ENCODE measurements around the gene TNC. TPM values are rescaled to one million over a fixed set of nuclear protein-coding genes. Genes with fewer than 3 reads are reported as not detected.

The TNC gene
- total RNA-seq, 4 donors from 2014 or later, result 59.2 to 154 (median 99.3) TPM

DNA sequence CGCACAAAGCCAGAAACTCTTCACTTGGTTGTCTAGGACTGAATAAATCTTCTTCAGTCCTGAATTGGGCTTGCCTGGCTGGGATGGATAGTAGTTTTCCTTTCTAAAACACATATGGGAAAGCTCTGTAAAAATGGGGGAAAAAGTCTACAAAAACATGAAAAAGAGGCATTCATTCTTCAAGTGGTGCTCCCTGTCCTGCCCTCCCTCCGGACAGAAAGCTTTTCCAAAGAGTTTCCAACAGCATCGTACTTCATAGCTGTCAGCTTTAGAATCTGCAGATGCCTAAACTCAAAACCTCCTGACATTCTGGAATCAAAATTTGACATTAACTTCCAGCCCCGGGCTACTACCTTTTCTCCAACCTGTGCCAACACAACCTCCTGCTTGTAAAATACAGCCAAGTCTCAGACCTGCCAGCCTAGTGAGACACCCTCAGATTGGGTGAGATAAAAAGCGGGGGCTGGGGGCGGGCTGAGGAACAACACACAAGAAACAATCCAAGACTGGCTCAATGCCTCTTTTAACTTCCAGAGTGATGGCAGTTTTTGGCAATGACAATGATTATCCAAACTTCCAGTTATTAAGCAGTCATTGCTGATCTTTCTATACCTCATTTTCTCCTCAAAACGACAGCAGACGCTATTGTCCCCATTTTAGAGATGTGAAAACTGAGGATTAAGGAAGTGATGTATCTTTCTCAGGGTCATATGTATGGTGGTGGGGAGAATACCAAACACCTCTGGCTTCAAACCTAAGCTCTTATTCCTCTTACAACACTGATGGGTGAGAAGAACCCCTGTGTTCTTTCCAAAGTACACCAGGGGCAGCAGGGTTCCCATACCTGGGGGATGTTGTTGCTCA, 1.3 kb downstream of the TNC start:
- peaks cover 0 to 38% (median 10%) of the 10 kb centered on the region in 4 donors for H3K4me1 ChIP-seq
- no peaks in the 10 kb centered on the region for H3K9me3 ChIP-seq
- 52 to 59% methylated on average over 8 of the region's 8 CpGs for WGBS, 2 donors
- DNase-seq (ENCODE audit: low spot score in 2 of 2), result no peak
- peak overlapping the region in 2 of 4 donors; percentile 77 to 80 for H3K27ac ChIP-seq
- H3K4me3 ChIP-seq, result peak overlapping the region in 2 of 4 donors; percentile 46 to 47
- TF ChIP-seq POLR2A (IDR thresholded peaks at IDR 0.05) (no peak), EP300 (IDR thresholded peaks at IDR 0.05) (no peak), CTCF (IDR thresholded peaks at IDR 0.05) (no peak)
- H3K27me3 ChIP-seq, result peaks cover 0 to 7% of the 10 kb centered on the region in 2 donors
- H3K36me3 ChIP-seq, result peaks cover 0 to 5% (median 0%) of the 10 kb centered on the region in 3 donors

- Histone ChIP-seq H3K27ac (peak overlapping the region in 1 of 4 donors; percentile 80), H3K4me3 (peak overlapping the region in 1 of 4 donors; percentile 47), H3K36me3 (peaks cover 0 to 5% (median 0%) of the 10 kb centered on the region in 3 donors), H3K9me3 (no peaks in the 10 kb centered on the region), H3K4me1 (peaks cover 0 to 33% (median 10%) of the 10 kb centered on the region in 4 donors), H3K27me3 (peaks cover 0 to 7% of the 10 kb centered on the region in 2 donors)
- WGBS, 2 donors, result 22 to 23% methylated on average over 1 of the region's 1 CpG
- TF ChIP-seq CTCF (IDR thresholded peaks at IDR 0.05), result no peak
- TF ChIP-seq EP300 (IDR thresholded peaks at IDR 0.05), result no peak
- TF ChIP-seq POLR2A (IDR thresholded peaks at IDR 0.05), result no peak
- DNase-seq (ENCODE audit: low spot score in 2 of 2), result no peak
Measured at GRCh38 chr9:115115924-115116323, 2.0 kb downstream of the TNC start.

DNA sequence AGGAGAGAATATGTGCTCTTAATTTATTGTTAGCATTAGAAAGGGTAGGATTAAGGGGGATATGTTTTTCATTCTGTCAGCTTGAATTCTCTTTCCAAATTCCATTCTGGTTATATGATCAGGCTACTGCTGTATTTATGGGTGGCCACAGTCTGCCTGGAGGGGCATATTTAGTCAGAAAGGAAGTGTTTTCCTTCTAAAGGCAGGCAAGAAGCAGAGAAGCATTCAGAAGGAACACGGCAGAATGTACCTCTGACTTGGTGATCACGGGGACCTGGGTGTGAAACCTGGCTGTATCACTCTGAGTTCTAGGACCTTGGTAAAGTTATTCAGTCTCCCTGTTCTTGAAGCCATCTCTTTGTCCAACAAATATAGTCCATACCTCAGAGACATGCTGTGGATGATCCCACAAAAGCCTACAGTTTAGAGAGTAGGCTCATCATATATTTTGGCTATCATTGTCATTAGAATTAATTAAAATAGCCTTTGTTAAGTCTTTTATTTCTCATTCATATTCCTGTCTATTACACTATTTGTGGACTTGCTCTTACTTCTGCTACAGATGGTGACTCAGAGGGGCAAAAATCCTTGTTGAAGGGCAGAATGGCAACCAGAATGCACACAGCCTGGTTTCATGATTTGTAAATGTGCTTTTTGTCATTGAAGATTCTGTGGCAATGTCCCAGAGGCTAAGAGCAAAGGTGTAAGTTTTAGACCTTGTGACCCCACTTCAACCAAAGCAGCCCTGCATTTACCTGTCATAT, 2.7 kb downstream of the TNC start:
- peaks cover 0 to 7% of the 10 kb centered on the region in 2 donors for H3K27me3 ChIP-seq
- DNase-seq (ENCODE audit: low spot score in 2 of 2), result no peak
- no peaks in the 10 kb centered on the region for H3K9me3 ChIP-seq
- WGBS, 2 donors, result 78% methylated on average over 2 of the region's 2 CpGs
- peak overlapping the region in 1 of 4 donors; percentile 80 for H3K27ac ChIP-seq
- H3K36me3 ChIP-seq, result peaks cover 0 to 5% (median 0%) of the 10 kb centered on the region in 3 donors
- H3K4me1 ChIP-seq, result peaks cover 0 to 33% (median 10%) of the 10 kb centered on the region in 4 donors
- TF ChIP-seq CTCF (IDR thresholded peaks at IDR 0.05) (no peak), POLR2A (IDR thresholded peaks at IDR 0.05) (no peak), EP300 (IDR thresholded peaks at IDR 0.05) (no peak)
- H3K4me3 ChIP-seq, result no peak overlapping the region

DNA sequence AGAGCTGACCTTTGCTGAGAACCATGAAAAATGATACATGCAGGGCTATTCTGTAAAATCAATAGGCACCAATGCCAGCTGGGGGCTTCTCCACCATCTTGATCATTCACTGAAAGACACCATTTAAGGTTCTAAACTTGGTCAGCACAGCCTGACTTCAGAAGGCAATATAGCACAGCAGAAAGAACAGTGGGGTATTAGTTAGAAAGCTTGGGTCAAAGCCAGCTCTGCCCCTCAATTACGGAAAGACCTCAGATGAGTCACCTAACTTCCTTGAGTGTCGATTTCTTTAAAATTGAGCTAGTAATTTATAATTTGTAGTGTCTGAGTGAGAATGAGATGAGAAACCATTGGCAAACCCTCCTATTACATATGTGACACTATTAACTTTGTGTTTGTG, 3.4 kb downstream of the TNC start:
- peaks cover 0 to 32% (median 10%) of the 10 kb centered on the region in 4 donors for H3K4me1 ChIP-seq

More for the DNA sequence above, 3.4 kb downstream of the TNC start:
- no peak for DNase-seq (ENCODE audit: low spot score in 2 of 2)
- 34 to 41% methylated on average over 2 of the region's 2 CpGs for WGBS, 2 donors
- Histone ChIP-seq H3K27ac (peak overlapping the region in 1 of 4 donors; percentile 80), H3K36me3 (peaks cover 0 to 5% (median 0%) of the 10 kb centered on the region in 3 donors), H3K4me3 (no peak overlapping the region), H3K27me3 (peaks cover 0 to 7% of the 10 kb centered on the region in 2 donors), H3K9me3 (no peaks in the 10 kb centered on the region)
- TF ChIP-seq POLR2A (IDR thresholded peaks at IDR 0.05) (no peak), CTCF (IDR thresholded peaks at IDR 0.05) (no peak), EP300 (IDR thresholded peaks at IDR 0.05) (no peak)
